MV-4-11 (cell line): ENCODE results near the gene PCGF6.
"Not testable (repeated sequence)": the region's sequence is repeated elsewhere in the genome, so short reads cannot be mapped to it uniquely, and the experiment has no call there.

Experiments
- DNase-seq: peaks from one replicate; lab custom pipeline; 2025; lab: John Stamatoyannopoulos, UW

The PCGF6 gene, protein sequence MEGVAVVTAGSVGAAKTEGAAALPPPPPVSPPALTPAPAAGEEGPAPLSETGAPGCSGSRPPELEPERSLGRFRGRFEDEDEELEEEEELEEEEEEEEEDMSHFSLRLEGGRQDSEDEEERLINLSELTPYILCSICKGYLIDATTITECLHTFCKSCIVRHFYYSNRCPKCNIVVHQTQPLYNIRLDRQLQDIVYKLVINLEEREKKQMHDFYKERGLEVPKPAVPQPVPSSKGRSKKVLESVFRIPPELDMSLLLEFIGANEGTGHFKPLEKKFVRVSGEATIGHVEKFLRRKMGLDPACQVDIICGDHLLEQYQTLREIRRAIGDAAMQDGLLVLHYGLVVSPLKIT

DNA sequence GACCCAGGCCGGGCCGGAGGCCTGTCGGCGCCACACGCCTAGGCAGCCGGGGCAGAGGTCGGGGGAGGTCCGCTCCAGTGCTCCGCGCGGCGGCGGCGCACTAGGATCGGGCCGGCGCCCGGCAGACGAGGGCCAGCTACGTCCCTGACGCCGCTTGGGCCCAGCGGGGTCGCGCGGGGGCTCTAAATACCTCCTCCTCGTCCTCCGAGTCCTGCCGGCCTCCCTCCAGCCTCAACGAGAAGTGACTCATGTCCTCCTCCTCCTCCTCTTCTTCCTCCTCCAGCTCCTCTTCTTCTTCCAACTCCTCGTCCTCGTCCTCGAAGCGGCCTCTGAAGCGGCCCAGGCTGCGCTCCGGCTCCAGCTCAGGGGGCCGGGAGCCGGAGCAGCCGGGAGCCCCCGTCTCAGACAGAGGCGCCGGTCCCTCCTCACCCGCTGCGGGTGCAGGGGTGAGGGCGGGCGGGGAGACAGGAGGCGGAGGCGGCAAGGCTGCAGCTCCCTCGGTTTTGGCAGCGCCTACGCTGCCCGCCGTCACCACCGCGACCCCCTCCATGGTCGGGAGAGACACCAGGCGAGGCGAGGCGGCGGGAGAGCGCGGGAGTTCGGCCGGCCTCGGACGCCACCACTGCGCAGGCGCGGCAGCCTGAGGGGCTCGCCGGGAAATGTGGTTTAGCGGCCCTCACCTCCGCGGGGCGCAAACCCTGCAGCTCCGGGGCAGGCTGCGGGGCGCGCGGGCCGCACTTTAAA, at the start of gene PCGF6:
PCGF6 (minus strand) TSS at position 624 of the 744 bp plus-strand sequence; CDS start at position 550, 74 bp downstream.
- DNase-seq = peak; percentile 66

GRCh38 chr10:103397191-103397825, 46.4 kb upstream of the PCGF6 start:
- peak; percentile 21 for DNase-seq

- no peak for DNase-seq
Observed at GRCh38 chr10:103396789-103397087, 45.8 kb upstream of the PCGF6 start.

GRCh38 chr10:103396067-103396788, 45.3 kb upstream of the PCGF6 start, which contains the start of the genes ATP5MK and PDCD11:
Gene ATP5MK (minus strand): TSS chr10:103396475. CDS start chr10:103392457, 4,018 bp downstream.
Gene PDCD11 (plus strand): TSS chr10:103396626. CDS start chr10:103398427, 1,801 bp downstream.
- DNase-seq = peak; percentile 99

GRCh38 chr10:103395754-103396066, 44.8 kb upstream of the PCGF6 start:
- DNase-seq = no peak

GRCh38 chr10:103394180-103394579, 43.2 kb upstream of the PCGF6 start:
- DNase-seq = peak; percentile 6

GRCh38 chr10:103382769-103383168, 31.8 kb upstream of the PCGF6 start:
- peak; percentile 23 for DNase-seq

- DNase-seq = no peak
Observed at GRCh38 chr10:103374263-103374662, 23.3 kb upstream of the PCGF6 start.

DNA sequence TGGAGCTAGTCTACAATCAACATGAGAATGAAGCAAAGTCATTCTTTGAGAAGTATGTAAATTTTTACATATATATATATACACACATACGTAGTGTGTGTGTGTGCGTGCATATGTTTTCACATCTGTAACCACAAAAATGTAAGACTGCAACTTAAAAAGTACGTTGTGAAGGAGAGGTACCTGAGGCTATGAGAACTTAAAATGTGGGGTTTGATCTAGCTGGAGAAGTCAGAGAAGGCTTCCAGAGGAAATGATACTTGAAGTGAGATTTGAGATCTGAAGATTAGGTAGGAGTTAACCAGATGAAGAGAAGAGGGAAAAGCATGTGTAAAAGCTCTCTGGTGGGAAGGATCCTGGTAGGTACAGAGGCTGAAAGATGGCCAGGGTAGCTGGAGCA, 22.6 kb upstream of the PCGF6 start:
- no peak for DNase-seq

GRCh38 chr10:103367782-103368518, 17.0 kb upstream of the PCGF6 start, which contains the start of gene TAF5:
Gene TAF5 (plus strand): TSS chr10:103367976. CDS start chr10:103367990, 14 bp downstream.
- peak; percentile 96 for DNase-seq

GRCh38 chr10:103367379-103367781, 16.4 kb upstream of the PCGF6 start:
- DNase-seq = no peak

GRCh38 chr10:103360791-103361190, 9.9 kb upstream of the PCGF6 start:
- not testable (repeated sequence) for DNase-seq

DNA sequence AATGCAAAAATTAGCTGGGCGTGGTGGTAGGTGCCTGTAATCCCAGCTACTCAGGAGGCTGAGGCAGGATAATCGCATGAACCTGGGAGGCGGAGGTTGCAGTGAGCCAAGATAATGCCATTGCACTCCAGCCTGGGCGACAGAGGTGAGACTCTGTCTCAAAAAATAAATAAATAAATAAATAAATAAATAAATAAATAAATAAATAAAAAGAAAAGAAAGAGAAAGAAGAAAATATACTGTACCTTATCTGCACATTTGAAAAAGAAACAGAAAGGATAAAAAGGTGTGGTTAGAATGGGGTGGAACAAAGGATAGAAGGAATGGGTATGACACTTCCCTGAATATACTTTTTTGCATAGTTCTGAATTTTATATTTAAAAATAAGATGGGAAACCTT, 8.6 kb upstream of the PCGF6 start:
- DNase-seq = not testable (repeated sequence)

DNA sequence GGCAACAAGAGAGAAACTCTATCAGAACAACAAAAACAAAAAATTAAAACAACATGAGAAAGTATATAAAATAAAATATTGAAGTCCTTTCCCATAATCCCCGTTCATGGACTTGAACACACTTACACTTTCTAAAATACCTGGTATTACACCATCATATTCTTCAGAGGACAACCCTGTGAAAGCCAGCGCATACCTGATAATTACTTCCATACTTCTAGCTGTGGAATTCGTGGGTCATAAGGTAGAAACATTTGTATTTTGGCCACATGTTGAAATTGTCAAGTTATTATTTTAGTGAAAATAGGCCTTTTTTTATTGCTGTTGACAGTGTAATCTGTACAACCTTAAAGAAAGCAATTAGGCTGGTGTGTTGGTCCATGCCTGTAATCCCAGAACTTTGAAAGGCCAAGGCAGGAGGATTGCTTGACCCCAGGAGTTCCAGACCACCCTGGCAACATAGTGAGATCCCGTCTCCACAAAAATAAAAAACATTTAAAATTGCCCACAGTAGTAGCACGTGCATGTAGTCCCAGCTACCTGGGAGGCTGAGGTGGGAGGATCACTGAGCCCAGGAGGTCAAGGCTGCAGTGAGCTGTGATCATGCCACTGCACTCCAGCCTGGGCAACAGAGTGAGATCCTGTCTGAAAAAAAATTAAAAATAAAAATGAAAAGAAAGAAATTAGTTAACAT, 5.1 kb upstream of the PCGF6 start:
- DNase-seq = no peak

DNA sequence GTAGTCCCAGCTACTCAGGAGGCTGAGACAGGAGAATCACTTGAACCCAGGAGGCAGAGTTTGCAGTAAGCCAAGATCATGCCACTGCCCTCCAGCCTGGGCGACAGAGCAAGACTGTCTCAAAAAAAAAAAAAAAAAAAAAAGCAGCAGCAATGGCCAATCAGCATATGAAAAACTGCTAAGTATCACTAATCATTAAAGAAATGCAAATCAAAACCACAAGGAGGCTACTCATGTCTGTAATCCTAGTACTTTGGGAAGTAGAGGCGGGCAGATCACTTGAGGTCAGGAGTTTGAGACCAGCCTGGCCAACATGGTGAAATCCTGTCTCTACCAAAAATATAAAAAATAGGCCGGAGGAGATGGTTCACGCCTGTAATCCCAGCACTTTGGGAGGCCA, 3.6 kb upstream of the PCGF6 start:
- not testable (repeated sequence) for DNase-seq

GRCh38 chr10:103353281-103353680, 2.3 kb upstream of the PCGF6 start:
- peak; percentile 17 for DNase-seq

- no peak for DNase-seq
Observed at GRCh38 chr10:103350175-103350516, 794 bp downstream of the PCGF6 start.

DNA sequence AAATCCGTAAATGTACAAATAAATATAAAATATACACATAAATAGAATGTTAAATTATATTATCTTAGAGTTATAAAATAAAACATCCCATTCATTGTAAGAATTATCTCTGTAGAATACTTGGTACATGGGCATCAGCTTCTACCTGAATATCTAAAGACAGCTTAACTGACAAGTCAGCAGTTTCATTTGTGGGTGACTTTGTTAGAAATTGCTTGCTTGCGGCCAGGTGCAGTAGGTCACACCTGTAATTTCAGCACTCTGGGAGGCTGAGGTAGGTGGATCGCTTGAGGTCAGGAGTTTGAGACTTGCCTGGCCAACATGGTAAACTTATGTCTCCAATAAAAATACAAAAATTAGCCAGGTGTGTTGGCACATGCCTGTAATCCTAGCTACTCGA, 14.6 kb downstream of the PCGF6 start:
- DNase-seq = no peak

GRCh38 chr10:103334567-103334966, 16.4 kb downstream of the PCGF6 start:
- no peak for DNase-seq

DNA sequence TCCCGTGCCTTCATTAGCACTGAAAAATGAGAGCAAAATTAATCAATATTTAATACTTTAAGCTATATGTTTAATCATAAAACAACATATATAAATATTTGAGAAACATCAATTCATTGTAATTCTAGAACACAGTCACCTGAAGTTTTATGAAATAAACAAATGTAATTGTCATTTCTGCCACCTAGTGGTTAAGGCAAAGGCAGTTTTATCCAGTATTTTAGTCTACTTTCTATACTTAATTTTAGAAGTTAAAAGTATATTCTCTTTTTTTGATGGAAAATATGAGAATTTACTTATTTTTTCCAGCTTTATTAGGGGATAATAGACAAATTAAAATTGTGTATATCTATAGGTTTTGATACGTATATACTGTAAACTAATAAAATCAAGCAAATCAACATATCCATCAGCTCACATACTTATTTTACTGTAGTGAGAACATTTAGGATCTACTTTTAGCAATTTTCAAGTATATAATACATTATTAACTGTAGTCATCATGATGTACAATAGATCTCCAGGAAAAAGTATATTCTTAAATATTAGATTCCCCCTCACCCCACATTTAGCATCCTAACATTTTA, 16.9 kb downstream of the PCGF6 start:
- DNase-seq = peak; percentile 30

DNA sequence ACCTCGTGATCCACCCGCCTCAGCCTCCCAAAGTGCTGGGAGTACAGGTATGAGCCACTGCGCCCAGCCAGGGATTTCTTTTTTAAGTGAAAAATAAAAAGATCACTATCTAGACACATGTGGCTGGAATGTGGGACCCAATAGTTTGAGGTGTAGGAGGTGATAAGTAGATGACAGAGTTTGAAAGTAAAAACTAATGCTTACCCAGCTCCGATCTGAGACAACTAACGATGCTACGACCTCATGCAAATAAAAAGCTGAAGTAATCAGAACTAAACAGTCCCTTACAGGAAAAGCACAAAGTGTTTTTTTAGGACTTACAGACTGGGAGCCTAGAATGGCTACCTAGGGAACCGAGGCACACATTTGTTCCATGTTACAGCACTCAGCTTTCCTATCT, 23.0 kb downstream of the PCGF6 start:
- no peak for DNase-seq
